Liver (tissue), 9 donors: ENCODE results near the gene RAB27A. TPM values are rescaled to one million over a fixed set of nuclear protein-coding genes. Genes with fewer than 3 reads are reported as not detected.

Source experiments
- DNase-seq: peaks from one replicate; pipeline ENCODE4 v3.0.0-alpha.2; 2017; ENCODE audit warnings: low spot score
- H3K27ac ChIP-seq, 2 donors: one replicate each; pipeline ENCODE4 v1.7.0; 2013; ENCODE audit warnings: inconsistent platforms in 2 of 2, low read length in 2 of 2, control low read depth in 1 of 2, low read depth in 1 of 2, mild to moderate bottlenecking in 1 of 2
- H3K27me3 ChIP-seq, 4 donors: one replicate each; pipeline versions ENCODE4 v1.6.1 to v1.7.0; 2013; ENCODE audit warnings: low read length in 3 of 4, inconsistent platforms in 1 of 4, mild to moderate bottlenecking in 1 of 4, moderate library complexity in 1 of 4; ENCODE audit not compliant: control insufficient read depth in 4 of 4, insufficient read depth in 4 of 4
- H3K36me3 ChIP-seq, 4 donors: one replicate each; pipeline versions ENCODE4 v1.6.1 to v1.7.0; 2013; ENCODE audit warnings: low read length in 3 of 4, mild to moderate bottlenecking in 3 of 4, low read depth in 1 of 4, moderate library complexity in 1 of 4; ENCODE audit not compliant: control insufficient read depth in 4 of 4, insufficient read depth in 3 of 4
- H3K4me1 ChIP-seq, 4 donors: one replicate each; pipeline versions ENCODE4 v1.6.1 to v1.7.0; 2013; ENCODE audit warnings: low read length in 3 of 4, mild to moderate bottlenecking in 3 of 4, moderate library complexity in 1 of 4; ENCODE audit not compliant: control insufficient read depth in 4 of 4, insufficient read depth in 4 of 4
- H3K4me3 ChIP-seq, 3 donors: one replicate each; pipeline versions ENCODE4 v1.6.1 to v1.7.0; 2013; ENCODE audit warnings: low read length in 3 of 3, control low read depth in 1 of 3, low read depth in 1 of 3, mild to moderate bottlenecking in 1 of 3
- H3K9ac ChIP-seq, 2 donors: one replicate each; pipeline ENCODE4 v1.7.0; 2013; ENCODE audit warnings: low read length in 2 of 2, mild to moderate bottlenecking in 2 of 2, moderate library complexity in 2 of 2, control low read depth in 1 of 2, low read depth in 1 of 2
- H3K9me3 ChIP-seq, 4 donors: one replicate each; pipeline versions ENCODE4 v1.6.1 to v1.7.0; 2013; ENCODE audit warnings: low read length in 3 of 4; ENCODE audit not compliant: control insufficient read depth in 4 of 4
- EGR1 ChIP-seq, 2 donors: IDR thresholded peaks; 2 replicates each; pipeline ENCODE4 v1.6.1; 2016 to 2018; ENCODE audit warnings: antibody characterized with exemption in 2 of 2, low read depth in 2 of 2
- FOXA1 ChIP-seq: IDR thresholded peaks from 2 replicates; pipeline ENCODE4 v1.6.1; 2016; ENCODE audit warnings: antibody characterized with exemption
- FOXA2 ChIP-seq: IDR thresholded peaks from 2 replicates; pipeline ENCODE4 v1.6.1; 2016; ENCODE audit warnings: antibody characterized with exemption
- GABPA ChIP-seq, 2 donors: IDR thresholded peaks in 1 of 2; conservative IDR thresholded peaks in 1 of 2; 2 replicates each; pipeline ENCODE4 v1.6.1; 2016; ENCODE audit warnings: antibody characterized with exemption in 2 of 2, mild to moderate bottlenecking in 1 of 2, moderate library complexity in 1 of 2
- HNF4G ChIP-seq: IDR thresholded peaks from 2 replicates; pipeline ENCODE4 v1.6.1; 2016; ENCODE audit warnings: antibody characterized with exemption
- JUND ChIP-seq, 2 donors: IDR thresholded peaks; 2 replicates each; pipeline ENCODE4 v1.6.1; 2016; ENCODE audit warnings: antibody characterized with exemption in 2 of 2
- SP1 ChIP-seq: IDR thresholded peaks from 2 replicates; pipeline ENCODE4 v1.6.1; 2018; ENCODE audit warnings: antibody characterized with exemption, mild to moderate bottlenecking
- WGBS: extraction: QIAGEN DNeasy Blood & Tissue Kit; methylation state at CpG from one replicate; pipeline ENCODE4 v1.1.7; 2013; 5-methylcytosine and 5-hydroxymethylcytosine counted together
- polyA plus RNA-seq, 2 donors: library from polyadenylated mRNA; stranded (reverse) in 1 of 2; unstranded in 1 of 2; fragments of 200-250 nt in 1 of 2; fragments of >200 nt in 1 of 2; fragmentation: Nextera tagmentation in 1 of 2; extraction: Ambion mirVana in 1 of 2; gene quantifications; one replicate each; pipeline versions ENCODE4 v1.2.1 to v1.2.3, GENCODE V29; 2013 to 2015
- total RNA-seq, 2 donors: library from RNA; depleted of rRNA; stranded (reverse); fragments of >200 nt; gene quantifications; one replicate each; pipeline ENCODE4 v1.2.3, GENCODE V29; 2014
- TF ChIP-seq, protein P1 (sequence below): IDR thresholded peaks from 2 replicates; pipeline ENCODE4 v1.6.1; 2016; ENCODE audit warnings: antibody characterized with exemption
- TF ChIP-seq, protein P2 (sequence below): IDR thresholded peaks from 2 replicates; pipeline ENCODE4 v1.6.1; 2016; ENCODE audit warnings: antibody characterized with exemption
- TF ChIP-seq, protein P3 (sequence below): IDR thresholded peaks from 2 replicates; pipeline ENCODE4 v1.6.1; 2016; ENCODE audit warnings: antibody characterized with exemption, mild to moderate bottlenecking
- TF ChIP-seq, protein P4 (sequence below): IDR thresholded peaks from 2 replicates; pipeline ENCODE4 v1.6.1; 2016; ENCODE audit warnings: antibody characterized with exemption
- donor health status: healthy.
- donor health status: healthy.
- donor health status: healthy.
- donor health status: healthy.
- donor health status: healthy.

Gene RAB27A
- total and polyA plus RNA-seq, 4 donors, result 6.4 to 30.8 (median 24.9) TPM

DNA sequence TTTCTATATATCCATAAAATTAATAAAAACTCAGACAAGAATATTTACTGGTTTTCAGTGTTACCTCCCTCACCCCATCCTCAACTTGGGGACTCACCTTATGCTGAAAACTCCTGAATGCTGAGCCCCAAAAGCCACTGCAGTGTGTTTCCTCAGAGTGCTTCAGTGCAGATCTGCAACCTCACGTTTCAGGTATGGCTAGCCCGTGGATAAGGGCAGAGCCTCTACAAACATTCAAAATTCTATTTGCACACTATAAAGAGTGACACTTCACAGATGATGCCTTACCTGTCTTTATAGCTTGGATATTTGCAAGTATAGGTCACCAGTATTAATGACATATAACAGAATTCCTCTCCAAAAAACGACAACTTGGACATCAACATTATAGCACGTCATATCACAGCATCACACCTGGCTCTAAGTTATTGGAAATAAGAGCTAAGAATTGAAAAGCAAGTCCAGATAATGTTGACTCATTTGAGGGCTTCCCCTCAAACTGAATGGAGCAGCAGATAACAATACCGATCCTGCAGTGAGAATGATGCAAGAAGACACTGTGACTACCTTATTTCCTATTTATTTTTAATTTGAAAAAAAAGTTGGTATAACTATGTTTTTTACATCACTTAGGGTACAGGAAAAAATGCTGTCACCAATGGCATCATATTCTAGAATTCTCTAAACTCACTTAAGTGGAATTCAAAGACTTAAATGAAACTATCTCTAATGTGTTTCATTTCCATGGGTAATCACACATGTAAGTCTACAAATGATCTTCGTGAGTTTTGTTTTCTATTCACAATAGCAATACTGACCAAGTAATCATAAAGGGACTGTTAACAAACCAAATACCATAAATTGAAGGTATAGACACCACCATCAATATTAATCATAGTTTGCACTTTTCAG lies 52.1 kb downstream of the RAB27A start:
- H3K36me3 ChIP-seq, result no peaks in the 10 kb centered on the region
- TF ChIP-seq FOXA1 (no peak), EGR1 (IDR thresholded peaks at IDR 0.05; ENCODE audit: low read depth in 2 of 2) (no peak), HNF4G (no peak), JUND (IDR thresholded peaks at IDR 0.05) (no peak), SP1 (no peak), FOXA2 (no peak)
- TF ChIP-seq, protein P1, sequence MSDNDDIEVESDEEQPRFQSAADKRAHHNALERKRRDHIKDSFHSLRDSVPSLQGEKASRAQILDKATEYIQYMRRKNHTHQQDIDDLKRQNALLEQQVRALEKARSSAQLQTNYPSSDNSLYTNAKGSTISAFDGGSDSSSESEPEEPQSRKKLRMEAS, result no peak
- TF ChIP-seq, protein P2, sequence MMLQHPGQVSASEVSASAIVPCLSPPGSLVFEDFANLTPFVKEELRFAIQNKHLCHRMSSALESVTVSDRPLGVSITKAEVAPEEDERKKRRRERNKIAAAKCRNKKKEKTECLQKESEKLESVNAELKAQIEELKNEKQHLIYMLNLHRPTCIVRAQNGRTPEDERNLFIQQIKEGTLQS, result no peak
- TF ChIP-seq, protein P3, sequence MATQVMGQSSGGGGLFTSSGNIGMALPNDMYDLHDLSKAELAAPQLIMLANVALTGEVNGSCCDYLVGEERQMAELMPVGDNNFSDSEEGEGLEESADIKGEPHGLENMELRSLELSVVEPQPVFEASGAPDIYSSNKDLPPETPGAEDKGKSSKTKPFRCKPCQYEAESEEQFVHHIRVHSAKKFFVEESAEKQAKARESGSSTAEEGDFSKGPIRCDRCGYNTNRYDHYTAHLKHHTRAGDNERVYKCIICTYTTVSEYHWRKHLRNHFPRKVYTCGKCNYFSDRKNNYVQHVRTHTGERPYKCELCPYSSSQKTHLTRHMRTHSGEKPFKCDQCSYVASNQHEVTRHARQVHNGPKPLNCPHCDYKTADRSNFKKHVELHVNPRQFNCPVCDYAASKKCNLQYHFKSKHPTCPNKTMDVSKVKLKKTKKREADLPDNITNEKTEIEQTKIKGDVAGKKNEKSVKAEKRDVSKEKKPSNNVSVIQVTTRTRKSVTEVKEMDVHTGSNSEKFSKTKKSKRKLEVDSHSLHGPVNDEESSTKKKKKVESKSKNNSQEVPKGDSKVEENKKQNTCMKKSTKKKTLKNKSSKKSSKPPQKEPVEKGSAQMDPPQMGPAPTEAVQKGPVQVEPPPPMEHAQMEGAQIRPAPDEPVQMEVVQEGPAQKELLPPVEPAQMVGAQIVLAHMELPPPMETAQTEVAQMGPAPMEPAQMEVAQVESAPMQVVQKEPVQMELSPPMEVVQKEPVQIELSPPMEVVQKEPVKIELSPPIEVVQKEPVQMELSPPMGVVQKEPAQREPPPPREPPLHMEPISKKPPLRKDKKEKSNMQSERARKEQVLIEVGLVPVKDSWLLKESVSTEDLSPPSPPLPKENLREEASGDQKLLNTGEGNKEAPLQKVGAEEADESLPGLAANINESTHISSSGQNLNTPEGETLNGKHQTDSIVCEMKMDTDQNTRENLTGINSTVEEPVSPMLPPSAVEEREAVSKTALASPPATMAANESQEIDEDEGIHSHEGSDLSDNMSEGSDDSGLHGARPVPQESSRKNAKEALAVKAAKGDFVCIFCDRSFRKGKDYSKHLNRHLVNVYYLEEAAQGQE, result no peak
- TF ChIP-seq, protein P4, sequence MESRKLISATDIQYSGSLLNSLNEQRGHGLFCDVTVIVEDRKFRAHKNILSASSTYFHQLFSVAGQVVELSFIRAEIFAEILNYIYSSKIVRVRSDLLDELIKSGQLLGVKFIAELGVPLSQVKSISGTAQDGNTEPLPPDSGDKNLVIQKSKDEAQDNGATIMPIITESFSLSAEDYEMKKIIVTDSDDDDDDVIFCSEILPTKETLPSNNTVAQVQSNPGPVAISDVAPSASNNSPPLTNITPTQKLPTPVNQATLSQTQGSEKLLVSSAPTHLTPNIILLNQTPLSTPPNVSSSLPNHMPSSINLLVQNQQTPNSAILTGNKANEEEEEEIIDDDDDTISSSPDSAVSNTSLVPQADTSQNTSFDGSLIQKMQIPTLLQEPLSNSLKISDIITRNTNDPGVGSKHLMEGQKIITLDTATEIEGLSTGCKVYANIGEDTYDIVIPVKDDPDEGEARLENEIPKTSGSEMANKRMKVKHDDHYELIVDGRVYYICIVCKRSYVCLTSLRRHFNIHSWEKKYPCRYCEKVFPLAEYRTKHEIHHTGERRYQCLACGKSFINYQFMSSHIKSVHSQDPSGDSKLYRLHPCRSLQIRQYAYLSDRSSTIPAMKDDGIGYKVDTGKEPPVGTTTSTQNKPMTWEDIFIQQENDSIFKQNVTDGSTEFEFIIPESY, result no peak
- DNase-seq, result no peak
- H3K4me3 ChIP-seq, result no peak overlapping the region
- no peaks in the 10 kb centered on the region for H3K9me3 ChIP-seq
- WGBS, result 85% methylated on average over 6 of the region's 6 CpGs
- no peak overlapping the region for H3K9ac ChIP-seq
- H3K4me1 ChIP-seq, result peaks cover 0 to 3% (median under 1%) of the 10 kb centered on the region in 4 donors
- no peak overlapping the region for H3K27ac ChIP-seq
- no peaks in the 10 kb centered on the region for H3K27me3 ChIP-seq

DNA sequence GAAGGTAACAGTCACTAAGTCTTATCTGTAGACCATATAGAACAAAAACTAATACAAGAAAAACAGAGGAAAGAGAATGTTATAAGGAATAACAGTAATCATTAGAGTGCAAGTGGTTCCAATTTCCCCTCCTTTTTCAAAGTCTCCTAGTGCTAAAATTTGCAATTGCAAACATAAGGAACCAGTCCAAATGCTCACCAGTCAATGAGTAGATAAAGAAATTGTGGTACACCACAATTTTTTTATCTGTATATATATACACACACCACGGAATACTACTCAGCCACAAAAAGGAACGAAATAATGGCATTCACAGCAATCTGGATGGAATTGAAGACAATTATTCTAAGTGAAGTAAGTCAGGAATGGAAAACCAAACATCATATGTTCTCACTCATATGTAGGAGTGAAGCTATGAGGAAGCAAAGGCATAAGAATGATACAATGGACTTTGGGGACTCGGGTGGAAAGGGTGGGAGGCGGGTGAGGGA lies 54.0 kb downstream of the RAB27A start:
- Histone ChIP-seq H3K4me3 (no peak overlapping the region), H3K9me3 (no peaks in the 10 kb centered on the region), H3K27ac (no peak overlapping the region), H3K36me3 (no peaks in the 10 kb centered on the region), H3K4me1 (peaks cover 0 to 3% (median under 1%) of the 10 kb centered on the region in 4 donors), H3K9ac (no peak overlapping the region), H3K27me3 (no peaks in the 10 kb centered on the region)
- no peak for DNase-seq
- TF ChIP-seq HNF4G, result no peak
- WGBS, result 94% methylated on average over 4 of the region's 4 CpGs

DNA sequence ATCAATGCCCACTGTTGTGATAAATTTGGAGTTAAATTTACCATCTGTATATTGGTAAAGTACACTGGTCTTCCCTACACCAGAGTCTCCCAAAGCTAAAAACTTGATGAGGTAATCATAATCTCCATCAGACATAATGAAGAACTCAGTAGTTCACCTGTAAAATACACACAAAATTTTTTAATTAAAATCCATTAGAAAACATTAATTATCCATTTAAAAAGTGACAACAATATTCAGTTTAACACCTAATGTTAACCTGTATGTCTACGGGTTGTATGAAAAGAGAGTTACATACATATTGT lies 54.9 kb downstream of the RAB27A start:
- Histone ChIP-seq H3K27me3 (no peaks in the 10 kb centered on the region), H3K9ac (no peak overlapping the region), H3K4me3 (no peak overlapping the region), H3K36me3 (peaks cover 0 to 3% (median 2%) of the 10 kb centered on the region in 4 donors), H3K9me3 (no peaks in the 10 kb centered on the region), H3K4me1 (peaks cover 0 to 4% (median 1%) of the 10 kb centered on the region in 4 donors), H3K27ac (no peak overlapping the region)
- 98% methylated on average over 1 of the region's 1 CpG for WGBS
- DNase-seq, result no peak
- TF ChIP-seq, protein P1, result no peak
- TF ChIP-seq GABPA (IDR thresholded peaks at IDR 0.05 in 1 of 2, conservative IDR thresholded peaks at IDR 0.05 in 1 of 2), result no peak
- TF ChIP-seq, protein P3, result no peak
- TF ChIP-seq, protein P4, result no peak
